DLD1 (cell line): ENCODE measurements around the gene LSMEM2.
"Not testable (repeated sequence)": the region's sequence is repeated elsewhere in the genome, so short reads cannot be mapped to it uniquely, and the experiment has no call there.

Source experiments
- in situ Hi-C: cut with HindIII; loops from 2 replicates; pipeline ENCODE4 v1.10.0; 2017; ENCODE audit warnings: low sequenced_read_pairs

Gene LSMEM2

GRCh38 chr3:50263478-50264382, 15.2 kb upstream of the LSMEM2 start:
- in situ Hi-C loops, result no loop called here

GRCh38 chr3:50264383-50264963, 14.4 kb upstream of the LSMEM2 start:
- in situ Hi-C loops, result no loop called here

GRCh38 chr3:50264964-50265485, 13.9 kb upstream of the LSMEM2 start:
- in situ Hi-C loops, result no loop called here

GRCh38 chr3:50265571-50265970, 13.3 kb upstream of the LSMEM2 start:
- in situ Hi-C loops, result no loop called here

GRCh38 chr3:50266017-50266416, 12.9 kb upstream of the LSMEM2 start:
- in situ Hi-C loops, result no loop called here

- in situ Hi-C loops, result no loop called here
Measured at GRCh38 chr3:50266836-50267235, 12.1 kb upstream of the LSMEM2 start.

- in situ Hi-C loops, result no loop called here
Measured at GRCh38 chr3:50267280-50267913, 11.5 kb upstream of the LSMEM2 start.

GRCh38 chr3:50268276-50268675, 10.6 kb upstream of the LSMEM2 start:
- in situ Hi-C loops, result no loop called here

GRCh38 chr3:50268703-50269451, 10.0 kb upstream of the LSMEM2 start, which contains the start of gene SEMA3B:
TSS of gene SEMA3B (plus strand) at chr3:50269147. CDS start at chr3:50269241, 94 bp downstream.
- in situ Hi-C loops, result no loop called here

- in situ Hi-C loops, result no loop called here
Measured at GRCh38 chr3:50269460-50269859, 9.4 kb upstream of the LSMEM2 start.

GRCh38 chr3:50269977-50270413, 8.9 kb upstream of the LSMEM2 start:
- in situ Hi-C loops, result no loop called here

GRCh38 chr3:50270422-50271224, 8.3 kb upstream of the LSMEM2 start:
- in situ Hi-C loops, result no loop called here

- in situ Hi-C loops, result no loop called here
Measured at GRCh38 chr3:50271314-50271936, 7.5 kb upstream of the LSMEM2 start.

GRCh38 chr3:50272538-50272910, 6.4 kb upstream of the LSMEM2 start:
- in situ Hi-C loops, result not testable (repeated sequence)

GRCh38 chr3:50272911-50273688, 5.8 kb upstream of the LSMEM2 start:
- in situ Hi-C loops, result no loop called here

GRCh38 chr3:50273689-50274065, 5.2 kb upstream of the LSMEM2 start:
- in situ Hi-C loops, result no loop called here

GRCh38 chr3:50274371-50275104, 4.3 kb upstream of the LSMEM2 start:
- in situ Hi-C loops, result no loop called here
